NCI-H128 (cell line): ENCODE measurements around the gene USP47.

Source experiments
- DNase-seq: peaks from one replicate; lab custom pipeline; 2025; ENCODE audit not compliant: unreplicated experiment; lab: John Stamatoyannopoulos, UW

Gene USP47

GRCh38 chr11:11937433-11937832 lies 95.7 kb downstream of the USP47 start:
- DNase-seq, result no peak

DNA sequence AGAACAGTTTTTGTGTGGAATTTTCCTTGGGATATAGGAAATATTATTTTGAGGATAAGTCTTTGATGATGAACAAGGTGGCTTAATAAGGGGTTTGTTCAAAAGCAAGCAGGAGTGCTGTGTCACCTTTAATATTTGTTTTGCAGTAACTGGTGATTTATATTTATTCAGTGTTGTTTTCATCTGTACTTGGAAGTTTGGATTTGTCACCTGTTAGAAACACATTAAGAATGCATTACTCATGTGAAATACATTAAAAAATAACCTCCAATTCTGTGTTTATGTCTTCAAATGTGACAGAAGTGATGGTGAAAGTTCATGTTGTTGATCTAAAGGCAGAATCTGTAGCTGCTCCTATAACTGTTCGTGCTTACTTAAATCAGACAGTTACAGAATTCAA lies 96.2 kb downstream of the USP47 start:
- DNase-seq, result no peak

DNA sequence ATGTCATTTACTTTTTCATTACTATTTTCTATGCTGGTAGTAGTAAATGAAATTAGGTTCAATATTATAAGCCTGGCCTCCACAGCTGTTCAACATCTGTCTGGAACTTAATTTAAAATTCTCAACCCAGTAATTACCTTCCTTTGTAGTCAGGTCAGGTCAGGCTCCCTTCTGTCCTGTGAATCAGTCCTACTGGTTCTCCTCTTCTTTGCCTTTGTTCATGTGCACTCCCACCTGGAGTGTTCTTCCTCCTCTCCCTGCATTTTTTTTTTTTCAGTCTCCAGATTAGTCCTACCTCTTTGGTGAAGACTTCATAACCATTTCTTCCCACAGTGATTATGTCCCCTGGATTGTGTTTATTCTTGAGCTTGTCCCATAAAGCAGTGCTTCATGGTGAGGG lies 98.8 kb downstream of the USP47 start:
- DNase-seq, result no peak

- DNase-seq, result no peak
Observed at GRCh38 chr11:11942668-11943067, 100.9 kb downstream of the USP47 start.

DNA sequence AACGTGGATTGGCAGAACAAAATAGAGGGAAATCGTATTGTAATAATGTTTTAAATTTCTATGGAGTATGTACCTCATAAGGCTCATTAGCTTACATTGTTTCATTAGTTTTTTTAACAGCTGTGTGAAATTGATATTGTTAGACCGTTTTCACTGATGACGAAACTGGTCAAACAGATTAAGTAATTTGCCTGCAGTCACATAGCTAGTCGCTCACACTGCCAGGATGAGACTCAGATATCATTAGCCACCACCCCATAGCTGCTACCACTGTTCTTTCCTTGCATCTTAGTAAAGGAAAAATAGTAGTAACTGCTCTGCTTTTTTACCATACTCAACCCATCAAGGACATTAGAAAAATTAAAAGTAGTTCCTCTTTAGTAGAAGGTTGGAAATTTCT lies 102.7 kb downstream of the USP47 start:
- no peak for DNase-seq

DNA sequence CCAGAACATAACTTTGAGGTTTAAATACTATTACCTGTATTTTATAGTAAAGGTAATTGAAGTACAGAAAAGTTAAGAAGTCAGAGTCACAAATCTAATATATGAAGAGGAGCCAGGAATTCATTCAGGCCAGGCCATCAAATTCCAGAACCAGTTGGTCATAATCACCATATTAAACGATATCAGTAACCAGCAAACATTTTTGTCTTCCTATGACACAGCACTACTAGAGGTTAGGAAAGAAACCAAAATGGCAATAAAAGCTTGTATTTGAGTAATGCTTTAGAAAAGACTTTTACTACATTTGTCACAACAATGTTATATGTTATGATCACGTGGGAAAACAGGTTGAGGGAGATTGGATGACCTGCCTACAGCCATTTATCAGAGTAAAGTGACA lies 104.4 kb downstream of the USP47 start:
- no peak for DNase-seq

- no peak for DNase-seq
Observed at GRCh38 chr11:11946878-11947277, 105.1 kb downstream of the USP47 start.

DNA sequence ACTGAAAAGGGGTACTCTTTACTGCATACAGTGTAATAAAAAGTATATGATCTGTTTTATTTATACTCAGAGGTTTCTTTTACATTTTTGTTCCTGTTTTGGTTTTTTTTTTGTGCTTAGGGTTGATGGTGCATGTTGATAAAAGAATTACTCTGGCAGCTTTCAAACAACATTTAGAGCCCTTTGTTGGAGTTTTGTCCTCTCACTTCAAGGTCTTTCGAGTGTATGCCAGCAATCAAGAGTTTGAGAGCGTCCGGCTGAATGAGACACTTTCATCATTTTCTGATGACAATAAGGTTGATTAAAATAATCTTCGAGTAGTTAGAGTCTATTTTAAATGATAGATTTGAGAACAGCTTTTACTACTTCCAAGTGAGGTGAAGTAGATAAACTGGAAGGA lies 106.1 kb downstream of the USP47 start:
- no peak for DNase-seq

DNA sequence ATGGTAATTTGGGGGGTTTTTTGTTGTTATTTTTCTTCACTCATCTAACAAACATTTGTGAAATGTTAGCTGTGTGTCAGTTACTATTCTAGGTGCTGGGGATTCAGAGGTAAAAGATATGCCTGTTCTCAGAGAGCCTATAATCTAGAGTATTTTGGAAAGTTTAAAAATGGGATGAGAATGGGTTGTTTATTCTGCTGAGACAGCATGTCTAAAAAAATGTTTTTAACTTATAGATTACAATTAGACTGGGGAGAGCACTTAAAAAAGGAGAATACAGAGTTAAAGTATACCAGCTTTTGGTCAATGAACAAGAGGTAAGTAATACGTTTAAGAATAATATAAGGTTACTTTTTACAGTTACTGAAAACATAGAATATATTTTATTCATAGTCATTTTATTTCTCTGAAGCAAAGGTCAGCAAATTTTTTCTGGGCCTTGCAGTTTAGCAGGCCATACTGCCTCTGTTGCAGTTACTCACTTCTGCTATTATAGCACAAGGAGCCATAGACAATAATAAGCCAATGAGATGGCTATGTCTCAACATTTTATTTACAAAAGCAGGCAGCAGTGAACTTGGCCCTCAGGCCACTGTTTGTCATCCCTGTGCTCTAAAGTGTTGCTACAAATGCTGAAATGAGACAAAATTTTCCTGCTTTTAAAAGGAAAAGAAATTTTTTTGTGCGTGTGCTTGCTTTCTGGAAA lies 106.6 kb downstream of the USP47 start:
- DNase-seq, result no peak

- DNase-seq, result no peak
Observed at GRCh38 chr11:11949482-11949881, 107.7 kb downstream of the USP47 start.

DNA sequence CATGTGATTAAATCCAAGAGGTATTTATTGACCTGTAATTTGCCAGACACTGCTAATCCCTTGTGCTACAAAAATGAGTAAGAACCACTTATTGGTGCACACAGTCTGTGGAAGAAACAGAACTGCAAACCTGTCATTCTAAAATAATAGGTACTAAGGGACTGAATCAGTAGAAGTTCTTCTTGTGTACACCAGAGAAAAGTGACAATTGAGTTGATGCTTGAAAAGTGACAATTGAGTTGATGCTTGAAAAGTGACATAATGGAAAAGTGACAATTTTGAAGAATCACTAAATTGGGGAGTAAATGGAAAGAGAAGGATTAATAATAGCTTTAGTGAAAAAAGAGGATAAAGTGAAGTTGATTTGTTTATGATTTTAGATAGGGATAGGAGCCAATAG lies 110.3 kb downstream of the USP47 start:
- DNase-seq, result no peak

DNA sequence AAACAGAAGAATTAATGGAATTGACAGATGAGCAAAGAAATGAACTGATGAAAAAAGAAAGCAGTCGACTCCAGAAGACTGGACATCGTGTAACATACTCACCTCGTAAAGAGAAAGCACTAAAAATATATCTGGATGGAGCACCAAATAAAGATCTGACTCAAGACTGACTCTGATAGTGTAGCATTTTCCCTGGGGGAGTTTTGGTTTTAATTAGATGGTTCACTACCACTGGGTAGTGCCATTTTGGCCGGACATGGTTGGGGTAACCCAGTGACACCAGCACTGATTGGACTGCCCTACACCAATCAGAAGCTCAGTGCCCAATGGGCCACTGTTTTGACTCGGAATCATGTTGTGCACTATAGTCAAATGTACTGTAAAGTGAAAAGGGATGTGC lies 114.2 kb downstream of the USP47 start:
- no peak for DNase-seq

GRCh38 chr11:11958403-11959231 lies 116.8 kb downstream of the USP47 start:
- DNase-seq, result no peak

- no peak for DNase-seq
Observed at GRCh38 chr11:11959601-11960000, 117.8 kb downstream of the USP47 start.

DNA sequence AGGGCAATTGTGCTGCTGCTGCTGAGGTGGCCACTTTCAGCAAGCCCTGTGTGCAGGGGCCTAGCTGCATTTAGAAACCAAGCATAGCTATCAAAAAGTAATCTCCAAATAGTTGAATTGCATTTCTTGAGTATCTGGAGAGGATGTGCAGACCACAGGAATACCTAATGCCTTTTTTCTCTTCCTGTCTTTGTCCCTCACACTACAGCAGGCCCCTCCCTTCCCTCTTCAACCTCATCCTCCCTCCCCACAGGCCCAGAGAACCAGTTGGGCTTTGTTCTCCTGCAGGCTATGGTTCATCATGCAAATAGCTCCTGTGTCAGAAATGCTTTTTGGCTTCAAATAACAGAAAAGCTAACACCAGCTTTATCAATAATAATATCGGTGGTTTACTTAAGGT lies 118.9 kb downstream of the USP47 start:
- DNase-seq, result no peak

- DNase-seq, result no peak
Observed at GRCh38 chr11:11961399-11962028, 119.7 kb downstream of the USP47 start.

DNA sequence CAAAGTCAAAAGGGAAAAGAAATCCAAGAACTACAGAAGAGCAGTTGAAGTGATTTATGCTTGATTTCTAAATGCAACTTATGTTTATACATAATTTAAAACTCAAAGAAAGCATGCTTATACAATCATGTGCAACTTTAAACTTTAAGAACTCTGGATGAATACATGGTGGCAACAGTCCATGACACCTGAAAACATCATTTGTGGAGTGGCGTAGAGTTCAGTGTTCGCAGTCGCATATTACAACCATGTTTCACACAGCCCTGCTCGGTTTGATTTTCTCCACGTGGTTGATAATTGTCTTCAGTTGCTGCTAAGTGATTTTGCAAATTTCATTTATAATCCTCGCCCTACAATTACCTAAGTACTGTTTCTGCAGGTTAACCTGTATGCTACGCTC lies 121.3 kb downstream of the USP47 start:
- DNase-seq, result no peak

DNA sequence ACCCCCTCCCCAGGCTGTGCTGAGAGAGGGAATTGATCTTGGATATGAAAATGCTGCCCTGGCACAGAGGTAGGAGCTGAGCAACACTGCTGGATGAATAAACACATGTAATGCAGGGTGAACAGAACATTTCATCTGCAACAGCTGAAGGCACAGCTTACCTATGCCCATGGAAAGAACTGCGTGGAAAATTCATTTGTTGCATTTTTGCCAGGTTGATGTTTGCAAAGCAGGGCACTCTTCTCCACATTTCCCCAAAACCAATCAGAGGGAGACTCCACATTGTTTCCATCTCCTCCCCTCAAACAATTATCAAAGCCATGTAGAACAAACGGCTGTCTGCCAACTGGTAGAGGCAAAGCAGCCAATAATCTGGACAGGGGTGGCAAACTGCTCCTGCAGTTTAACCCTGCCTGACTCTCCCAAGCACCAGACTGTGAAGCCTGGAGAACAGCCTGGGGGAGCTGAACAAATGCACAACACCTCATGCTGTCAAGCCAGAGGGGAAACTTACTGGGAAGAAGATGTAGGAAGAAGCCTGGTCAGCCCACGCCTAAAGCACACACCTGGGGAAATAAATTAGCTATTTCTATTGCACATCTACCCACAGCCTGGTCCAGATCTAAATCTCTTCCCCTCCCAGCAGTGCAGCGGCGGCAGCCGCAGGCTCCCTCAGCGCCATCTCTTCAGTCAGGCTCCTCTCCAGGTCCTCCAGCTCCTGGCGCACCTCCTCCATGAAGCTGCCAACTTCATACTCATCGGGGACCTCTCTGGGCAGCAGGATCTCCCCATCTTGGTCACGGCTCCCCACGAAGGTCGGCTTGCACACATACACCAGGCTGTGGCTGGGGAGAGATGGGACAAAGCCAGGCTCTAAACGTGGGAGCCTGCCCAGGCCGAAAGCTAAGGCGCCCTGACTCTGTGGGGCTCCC lies 122.3 kb downstream of the USP47 start:
- no peak for DNase-seq

DNA sequence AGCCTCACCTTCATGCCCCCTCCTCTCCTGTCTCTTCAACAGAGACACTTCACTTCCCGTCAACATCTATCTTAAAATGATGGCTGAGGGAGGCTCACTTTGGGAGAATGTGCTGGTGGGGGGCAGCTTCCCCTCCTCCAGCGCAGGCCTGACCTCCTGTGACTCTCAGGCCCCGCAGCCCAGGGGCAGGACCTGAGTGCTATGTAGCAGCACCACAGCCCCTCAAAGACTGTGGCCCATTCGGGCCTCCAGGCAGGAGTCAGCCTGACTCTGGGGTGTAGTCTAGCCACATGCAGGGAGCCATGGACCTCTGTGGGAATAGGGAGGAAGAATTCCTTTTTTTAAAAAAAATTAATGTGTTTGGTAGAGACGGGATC lies 123.0 kb downstream of the USP47 start:
- DNase-seq, result no peak

DNA sequence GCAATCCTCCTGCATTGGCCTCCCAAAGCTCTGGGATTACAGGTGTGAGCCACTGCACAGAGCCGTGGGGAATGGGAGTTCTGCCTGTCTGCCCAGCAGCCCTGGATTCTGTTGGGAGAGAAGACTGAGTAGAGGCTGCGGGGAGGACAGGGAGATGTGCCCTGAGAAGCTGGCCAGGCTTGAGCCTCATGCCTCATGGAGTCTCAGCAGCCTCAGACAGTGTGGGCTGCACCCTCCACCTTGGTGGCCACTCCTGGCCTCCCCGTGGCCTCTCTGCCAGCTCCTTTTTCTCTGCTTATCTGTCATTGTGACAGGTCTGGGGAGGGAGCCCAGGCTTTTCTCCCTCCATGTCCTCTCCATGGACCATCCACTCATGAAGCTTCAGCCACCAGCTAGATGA lies 123.4 kb downstream of the USP47 start:
- DNase-seq, result no peak
